ENCODE data around the gene NLRP8.
"Not testable (repeated sequence)": the region's sequence is repeated elsewhere in the genome, so short reads cannot be mapped to it uniquely, and the experiment has no call there.

The NLRP8 gene

GRCh38 chr19:55947532-55947931, at the start of gene NLRP8:
Gene NLRP8 (plus strand): TSS chr19:55947832.
- no peak for DNase-seq

GRCh38 chr19:55898911-55899310, 48.7 kb upstream of the NLRP8 start:
- DNase-seq: no peak

- no peak for DNase-seq
These were observed 46.1 kb upstream of the NLRP8 start for GRCh38 chr19:55901369-55902079.

- DNase-seq: no peak
These were observed 45.4 kb upstream of the NLRP8 start for GRCh38 chr19:55902080-55902751.

GRCh38 chr19:55907286-55907685, 40.3 kb upstream of the NLRP8 start:
- DNase-seq: no peak

- DNase-seq: no peak
These were observed 39.9 kb upstream of the NLRP8 start for GRCh38 chr19:55907746-55908145.

GRCh38 chr19:55909801-55910200, 37.8 kb upstream of the NLRP8 start:
- no peak for DNase-seq

GRCh38 chr19:55912916-55913315, 34.7 kb upstream of the NLRP8 start:
- DNase-seq: no peak

- DNase-seq: no peak
These were observed 33.9 kb upstream of the NLRP8 start for GRCh38 chr19:55913643-55914268.

- DNase-seq: no peak
These were observed 24.1 kb upstream of the NLRP8 start for GRCh38 chr19:55923556-55923955.

- DNase-seq: no peak
These were observed 19.6 kb upstream of the NLRP8 start for GRCh38 chr19:55927991-55928390.

- not testable (repeated sequence) for DNase-seq
These were observed 18.4 kb upstream of the NLRP8 start for GRCh38 chr19:55929258-55929657.

- no peak for DNase-seq
These were observed 16.6 kb upstream of the NLRP8 start for GRCh38 chr19:55930996-55931515.

- DNase-seq: no peak
These were observed 15.7 kb upstream of the NLRP8 start, which contains the start of gene NLRP13 for GRCh38 chr19:55931936-55932386. Gene NLRP13 (minus strand): TSS chr19:55932336. CDS start chr19:55932311, 25 bp downstream.

- DNase-seq: no peak
These were observed 12.4 kb upstream of the NLRP8 start for GRCh38 chr19:55935206-55935605.

- DNase-seq: no peak
These were observed 8.4 kb upstream of the NLRP8 start for GRCh38 chr19:55939206-55939605.

- DNase-seq: no peak
These were observed 7.3 kb upstream of the NLRP8 start for GRCh38 chr19:55940306-55940705.

- DNase-seq: not testable (repeated sequence)
These were observed 2.9 kb downstream of the NLRP8 start for GRCh38 chr19:55950566-55950965.

- no peak for DNase-seq
These were observed 8.8 kb downstream of the NLRP8 start for GRCh38 chr19:55956431-55956830.

GRCh38 chr19:55958356-55958755, 10.7 kb downstream of the NLRP8 start:
- no peak for DNase-seq

- no peak for DNase-seq
These were observed 12.5 kb downstream of the NLRP8 start for GRCh38 chr19:55959996-55960675.

- DNase-seq: no peak
These were observed 14.6 kb downstream of the NLRP8 start for GRCh38 chr19:55962186-55962585.

GRCh38 chr19:55973982-55974381, 26.4 kb downstream of the NLRP8 start:
- DNase-seq: no peak

Data from NCI-H345 (cell line).